Neural crest cell (in vitro differentiated cells): Measurements from ENCODE around the gene PEAK1. TPM values are rescaled to one million over a fixed set of nuclear protein-coding genes. Genes with fewer than 3 reads are reported as not detected.
A peak's percentile ranks its signal among the peaks of the same experiment; 100 is the strongest.

Source experiments
- DNase-seq: peaks from one replicate; pipeline ENCODE4 v3.0.0; 2021; ENCODE audit warnings: low read depth, mixed read lengths, low spot score
- H3K27ac Mint-ChIP-seq: one replicate; pipeline ENCODE4 v1.8.0; 2021; ENCODE audit warnings: mild to moderate bottlenecking, mixed read lengths; ENCODE audit not compliant: unreplicated experiment
- H3K27me3 Mint-ChIP-seq: 2 replicates; pipeline ENCODE4 v1.8.0; 2021; ENCODE audit warnings: low read depth, mild to moderate bottlenecking, mixed read lengths
- H3K36me3 Mint-ChIP-seq: 2 replicates; pipeline ENCODE4 v1.8.0; 2021; ENCODE audit warnings: low read depth, mild to moderate bottlenecking, mixed read lengths
- H3K4me1 Mint-ChIP-seq: 2 replicates; pipeline ENCODE4 v1.8.0; 2021; ENCODE audit warnings: mixed read lengths
- H3K4me3 Mint-ChIP-seq: one replicate; pipeline ENCODE4 v1.8.0; 2021; ENCODE audit warnings: mild to moderate bottlenecking, mixed read lengths
- H3K9me3 Mint-ChIP-seq: 2 replicates; pipeline ENCODE4 v1.8.0; 2021; ENCODE audit warnings: mixed read lengths
- CTCF ChIP-seq: fragments of 200-600 bp; sonication (generic); conservative IDR thresholded peaks from 2 replicates; pipeline ENCODE4 v1.5.0; 2021; ENCODE audit warnings: antibody characterized with exemption, mild to moderate bottlenecking
- total RNA-seq: library from RNA; stranded (reverse); gene quantifications from 2 replicates; pipeline ENCODE4 v1.2.1, GENCODE V29; 2021

PEAK1 gene
- total RNA-seq, 1 donor from 2014 or later, result 26.0 TPM

GRCh38 chr15:77416954-77417353 is 3.0 kb downstream of the PEAK1 start:
- peak overlapping the region; percentile 54 for H3K4me3 Mint-ChIP-seq

GRCh38 chr15:77416148-77416455 is 3.8 kb downstream of the PEAK1 start:
- Mint-ChIP-seq H3K27ac (no peak overlapping the region), H3K4me1 (peaks cover 10% of the 10 kb centered on the region), H3K9me3 (no peaks in the 10 kb centered on the region), H3K36me3 (no peaks in the 10 kb centered on the region), H3K27me3 (no peaks in the 10 kb centered on the region), H3K4me3 (no peak overlapping the region)
- no peak for DNase-seq
- no peak for TF ChIP-seq CTCF

More at GRCh38 chr15:77416954-77417353, 3.0 kb downstream of the PEAK1 start:
- H3K27ac Mint-ChIP-seq, result no peak overlapping the region
- no peaks in the 10 kb centered on the region for H3K36me3 Mint-ChIP-seq
- no peaks in the 10 kb centered on the region for H3K27me3 Mint-ChIP-seq
- peaks cover 19% of the 10 kb centered on the region for H3K4me1 Mint-ChIP-seq
- DNase-seq, result no peak
- no peak for TF ChIP-seq CTCF
- H3K9me3 Mint-ChIP-seq, result no peaks in the 10 kb centered on the region

- DNase-seq, result no peak
- Mint-ChIP-seq H3K27me3 (no peaks in the 10 kb centered on the region), H3K36me3 (no peaks in the 10 kb centered on the region), H3K4me1 (peaks cover 10% of the 10 kb centered on the region), H3K4me3 (no peak overlapping the region), H3K9me3 (no peaks in the 10 kb centered on the region), H3K27ac (no peak overlapping the region)
- no peak for TF ChIP-seq CTCF
Observed at GRCh38 chr15:77415450-77416147, 4.3 kb downstream of the PEAK1 start.

- no peak for DNase-seq
- Mint-ChIP-seq H3K9me3 (no peaks in the 10 kb centered on the region), H3K36me3 (no peaks in the 10 kb centered on the region), H3K27ac (no peak overlapping the region), H3K27me3 (no peaks in the 10 kb centered on the region), H3K4me1 (peaks cover 10% of the 10 kb centered on the region), H3K4me3 (no peak overlapping the region)
- TF ChIP-seq CTCF, result no peak
Observed at GRCh38 chr15:77414789-77415442, 5.0 kb downstream of the PEAK1 start.

- no peaks in the 10 kb centered on the region for H3K9me3 Mint-ChIP-seq
- no peak for TF ChIP-seq CTCF
- H3K27me3 Mint-ChIP-seq, result no peaks in the 10 kb centered on the region
- H3K4me1 Mint-ChIP-seq, result peaks cover 7% of the 10 kb centered on the region
- no peak for DNase-seq
- no peak overlapping the region for H3K4me3 Mint-ChIP-seq
- no peaks in the 10 kb centered on the region for H3K36me3 Mint-ChIP-seq
- H3K27ac Mint-ChIP-seq, result no peak overlapping the region
Observed at GRCh38 chr15:77413699-77414349, 6.1 kb downstream of the PEAK1 start.
